ENCODE measurements around the gene IGSF1.
"Not testable (repeated sequence)": the region's sequence is repeated elsewhere in the genome, so short reads cannot be mapped to it uniquely, and the experiment has no call there.

Gene IGSF1

DNA sequence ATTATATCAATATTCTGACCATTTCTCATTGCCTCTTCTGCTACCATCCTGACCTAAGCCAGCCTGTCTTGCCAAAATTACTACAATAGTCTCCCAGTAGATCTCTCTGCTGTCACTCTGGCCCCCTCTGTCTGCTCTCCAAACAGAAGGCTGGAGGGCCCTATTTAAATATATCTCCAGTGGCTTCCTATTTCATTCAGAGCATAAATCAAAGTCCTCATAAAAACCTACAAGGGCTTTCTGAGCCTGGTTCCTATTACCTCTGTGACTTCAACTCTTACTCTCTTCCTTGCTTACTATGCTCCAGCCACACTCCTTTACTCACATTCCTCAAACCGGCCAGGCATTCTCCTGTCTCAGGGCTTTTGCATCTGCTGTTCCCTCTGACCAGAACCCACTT, 19.0 kb downstream of the IGSF1 start:
- DNase-seq (ENCODE audit: low spot score) (no peak), FAIRE-seq (no peak)

GRCh38 chrX:131264665-131265064, 24.4 kb downstream of the IGSF1 start:
- FAIRE-seq (no peak), DNase-seq (ENCODE audit: low spot score) (no peak)

- no peak for FAIRE-seq
Measured at GRCh38 chrX:131264053-131264452, 25.1 kb downstream of the IGSF1 start.

DNA sequence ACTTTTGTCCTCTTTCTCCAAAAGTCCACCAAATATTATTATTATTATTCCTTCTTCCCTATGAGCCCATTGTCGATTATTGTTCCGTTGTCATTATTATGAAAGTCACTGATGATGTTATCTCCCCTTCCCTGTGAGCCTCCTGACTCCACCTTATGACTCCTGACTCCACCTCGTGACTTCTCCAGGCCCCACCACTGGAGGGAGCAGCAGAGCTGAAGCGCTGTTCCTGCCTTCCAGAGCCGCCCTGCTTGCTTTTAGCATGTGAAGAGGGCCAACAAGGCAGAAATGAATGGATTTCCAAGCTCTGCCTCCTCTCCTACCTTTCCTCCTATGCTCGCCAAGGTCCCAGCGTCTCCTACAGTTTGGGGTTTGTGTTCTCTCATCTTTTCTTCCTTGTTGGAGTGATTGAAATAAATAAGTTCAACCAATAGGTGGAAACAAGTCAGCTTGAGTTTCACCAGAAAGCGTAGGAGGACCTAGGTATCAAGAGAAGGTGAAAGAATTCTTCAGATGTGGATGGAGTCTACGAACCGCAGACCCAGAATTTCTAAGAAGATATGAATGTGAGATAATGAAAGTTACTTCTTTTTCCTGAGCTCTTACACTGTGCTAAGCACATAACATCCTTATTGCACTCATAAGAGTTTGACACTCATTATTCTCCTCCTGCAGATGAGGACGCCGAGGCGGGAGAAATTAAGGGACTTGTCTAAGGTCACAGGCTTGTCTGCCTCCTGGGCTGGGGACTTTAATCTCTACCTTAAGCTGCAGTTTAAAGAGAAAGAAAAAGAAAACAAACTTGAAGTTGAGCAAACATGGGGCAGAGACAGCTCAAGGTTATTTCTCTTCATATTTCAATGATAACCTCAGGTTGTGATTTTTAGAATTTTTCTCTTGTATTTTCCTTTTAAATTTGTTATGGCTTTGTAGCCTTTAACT, 26.1 kb downstream of the IGSF1 start:
- DNase-seq (ENCODE audit: low spot score) (no peak), FAIRE-seq (no peak)

More at GRCh38 chrX:131264053-131264452, 25.1 kb downstream of the IGSF1 start:
- no peak for DNase-seq (ENCODE audit: low spot score)

DNA sequence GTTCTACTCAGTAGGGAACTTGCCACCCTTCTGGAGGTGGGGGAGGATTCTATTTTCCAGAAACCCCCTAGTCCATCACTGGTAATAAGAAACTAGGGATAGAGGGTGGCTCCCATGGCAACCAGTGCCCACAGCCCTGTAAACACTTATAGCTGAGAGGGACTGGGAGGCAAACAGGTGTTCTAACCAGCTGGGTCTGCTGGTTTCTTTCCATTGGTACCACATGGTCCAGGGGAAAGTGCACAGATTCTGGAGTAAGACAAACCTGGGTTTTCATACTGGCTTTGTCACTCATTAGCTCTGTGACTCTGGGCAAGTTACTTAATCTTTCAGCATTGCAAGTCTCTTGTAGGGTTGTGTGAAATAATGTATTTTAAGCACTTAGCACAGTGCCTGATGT, 26.9 kb downstream of the IGSF1 start:
- DNase-seq (ENCODE audit: low spot score), result no peak
- FAIRE-seq, result no peak

- DNase-seq (ENCODE audit: low spot score) (no peak), FAIRE-seq (no peak)
Measured at GRCh38 chrX:131257367-131257766, 31.7 kb downstream of the IGSF1 start.

- FAIRE-seq; DNase-seq (ENCODE audit: low spot score): not testable (repeated sequence)
Measured at GRCh38 chrX:131250984-131251738, 37.9 kb downstream of the IGSF1 start.

DNA sequence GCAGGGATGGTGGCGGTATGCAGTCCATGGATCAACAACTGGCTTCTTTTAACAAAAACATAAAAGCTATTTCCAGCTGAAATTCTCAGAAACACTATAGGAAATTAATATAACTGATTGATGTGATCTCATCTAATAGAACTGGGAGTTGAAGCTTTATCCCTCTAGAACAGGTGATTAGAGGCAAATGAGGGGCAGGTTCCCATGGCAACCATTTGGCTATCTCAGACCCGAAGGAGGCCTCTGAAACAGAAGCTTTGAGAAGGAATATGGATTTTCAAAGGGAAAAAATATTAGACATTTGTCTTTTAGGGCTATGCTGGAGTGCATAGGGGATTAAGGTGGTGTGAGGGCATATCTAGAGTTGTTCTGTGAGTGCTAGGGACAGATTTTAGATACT, 50.0 kb downstream of the IGSF1 start:
- no peak for DNase-seq (ENCODE audit: low spot score)
- FAIRE-seq, result no peak

DNA sequence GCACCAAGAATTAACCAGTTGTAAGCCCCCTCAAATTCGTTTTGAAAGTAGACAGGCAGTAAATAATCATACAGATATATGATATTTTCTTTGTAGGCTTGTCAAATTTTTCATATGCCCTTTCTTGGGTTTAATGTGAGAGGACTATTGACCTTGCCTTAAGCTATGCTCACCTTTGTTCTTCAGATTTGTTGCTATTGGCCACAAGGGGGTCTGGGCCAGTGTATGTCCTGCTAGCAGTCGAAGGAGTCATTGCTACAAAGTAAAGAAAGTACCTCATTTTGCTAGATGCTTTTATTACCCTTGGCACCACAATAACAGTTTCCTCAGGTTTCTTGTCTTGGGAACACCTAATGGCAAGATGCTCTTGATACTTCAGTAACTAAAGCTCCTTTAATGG, 51.7 kb downstream of the IGSF1 start:
- no peak for DNase-seq (ENCODE audit: low spot score)
- no peak for FAIRE-seq

- no peak for DNase-seq (ENCODE audit: low spot score)
Measured at GRCh38 chrX:131235768-131236545, 53.1 kb downstream of the IGSF1 start.

DNA sequence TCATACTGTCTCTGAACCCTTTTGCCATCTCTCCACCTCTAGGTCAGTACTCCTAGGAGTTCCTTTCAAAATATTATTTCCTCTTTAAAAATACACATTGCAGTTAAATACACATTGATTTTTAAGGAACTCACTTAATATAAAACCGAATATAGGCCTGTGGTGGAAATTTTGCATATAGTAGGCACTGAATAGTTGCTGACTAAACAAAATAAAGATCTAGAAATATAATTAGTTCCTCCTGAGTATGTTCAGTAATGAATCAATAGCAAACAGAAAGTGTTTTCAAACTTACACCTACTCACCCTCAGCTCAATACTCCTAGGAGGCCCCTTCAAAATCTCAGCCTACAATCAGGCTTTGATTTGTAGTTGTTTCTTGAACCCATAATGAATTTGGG, 61.5 kb downstream of the IGSF1 start:
- DNase-seq (ENCODE audit: low spot score), result no peak
- no peak for FAIRE-seq

More at GRCh38 chrX:131235768-131236545, 53.1 kb downstream of the IGSF1 start:
- FAIRE-seq, result no peak

DNA sequence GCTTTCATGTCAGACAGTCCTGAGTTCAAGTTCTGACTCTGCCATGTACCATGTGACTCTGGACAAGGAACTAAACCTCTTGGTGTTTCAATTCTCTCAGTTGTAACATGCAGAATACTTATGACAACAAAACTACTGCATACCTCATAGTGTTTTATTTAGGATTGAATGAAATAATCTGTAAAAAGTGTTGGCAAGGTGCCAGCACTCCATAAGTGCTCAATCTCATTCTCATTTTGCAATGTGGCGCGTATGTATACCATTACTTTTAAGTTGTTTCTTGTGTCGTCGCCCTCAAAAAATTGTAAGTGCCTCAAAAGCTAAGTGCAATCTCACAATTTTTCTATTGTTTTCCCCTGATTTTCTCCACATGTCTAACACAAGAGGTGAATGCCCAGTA, 62.5 kb downstream of the IGSF1 start:
- FAIRE-seq (no peak), DNase-seq (ENCODE audit: low spot score) (no peak)

GRCh38 chrX:131225078-131225477, 64.0 kb downstream of the IGSF1 start:
- no peak for FAIRE-seq
- no peak for DNase-seq (ENCODE audit: low spot score)
